Activated CD4-positive, alpha-beta T cell treated with anti-CD3 and anti-CD28 coated beads, Interleukin-2, Interleukin-4, amounts not matched to agents 100 ng/mL and 50 ng/mL, durations not matched to agents 16 hours and 8 hours (primary cell): ENCODE results near the gene FMN1.

ENCODE experiments used
- DNase-seq: peaks from one replicate; pipeline ENCODE4 v3.0.0-alpha.2; 2020; ENCODE audit warnings: low spot score

Gene FMN1

DNA sequence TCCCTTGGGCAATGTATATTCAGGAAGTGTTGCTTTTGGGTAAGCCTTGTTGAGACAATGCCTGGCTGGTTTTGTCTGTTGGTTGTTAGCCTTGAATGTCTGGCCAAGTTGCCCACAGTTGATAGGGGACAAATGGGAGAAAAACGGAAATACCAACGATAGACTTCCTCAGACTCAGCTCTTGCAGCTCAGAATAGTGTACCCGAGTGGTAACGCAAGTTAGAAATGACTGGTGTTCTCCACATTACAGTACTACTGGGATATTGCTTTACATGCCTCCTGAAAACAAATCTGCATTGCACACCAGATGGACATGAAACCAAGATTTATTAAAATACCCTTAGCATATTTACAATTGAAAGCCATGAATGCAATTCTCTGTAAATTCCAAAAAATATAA lies 429.3 kb downstream of the FMN1 start:
- DNase-seq: no peak

DNA sequence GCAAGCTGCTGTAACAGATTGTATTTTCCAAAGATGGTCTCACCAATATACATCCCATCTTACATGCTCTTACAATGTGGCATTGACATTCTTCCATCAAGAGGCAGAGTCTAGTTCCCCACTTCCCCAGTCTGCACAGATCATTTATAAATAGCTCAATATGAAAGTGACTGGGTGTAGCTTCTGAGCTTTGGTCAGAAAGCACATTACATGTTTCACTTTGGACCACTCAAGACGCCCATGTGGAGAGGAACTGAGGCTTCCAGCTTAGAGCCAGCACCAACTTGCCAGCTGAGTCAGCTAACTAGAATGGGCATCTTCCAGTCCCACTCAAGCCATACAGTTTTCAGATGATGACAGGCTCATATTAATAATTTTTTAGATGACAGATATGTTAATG lies 431.2 kb downstream of the FMN1 start:
- DNase-seq: no peak

DNA sequence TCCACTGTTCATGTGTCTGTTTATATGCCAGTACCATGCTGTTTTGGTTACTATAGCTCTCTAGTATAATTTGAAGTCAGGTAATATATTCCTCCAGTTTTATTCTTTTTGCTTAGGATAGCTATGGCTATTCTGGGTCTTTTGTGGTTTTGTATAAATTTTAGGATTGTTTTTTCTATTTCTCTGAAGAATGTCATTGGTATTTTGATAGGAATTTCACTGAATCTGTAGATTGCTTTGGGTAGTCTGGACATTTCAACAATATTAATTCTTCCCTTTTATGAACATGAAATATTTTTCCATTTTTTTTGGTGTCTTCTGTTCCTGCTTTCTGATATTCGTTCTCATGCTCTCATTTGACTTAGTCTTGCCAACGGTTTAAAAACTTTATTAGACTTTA lies 437.1 kb downstream of the FMN1 start:
- no peak for DNase-seq

DNA sequence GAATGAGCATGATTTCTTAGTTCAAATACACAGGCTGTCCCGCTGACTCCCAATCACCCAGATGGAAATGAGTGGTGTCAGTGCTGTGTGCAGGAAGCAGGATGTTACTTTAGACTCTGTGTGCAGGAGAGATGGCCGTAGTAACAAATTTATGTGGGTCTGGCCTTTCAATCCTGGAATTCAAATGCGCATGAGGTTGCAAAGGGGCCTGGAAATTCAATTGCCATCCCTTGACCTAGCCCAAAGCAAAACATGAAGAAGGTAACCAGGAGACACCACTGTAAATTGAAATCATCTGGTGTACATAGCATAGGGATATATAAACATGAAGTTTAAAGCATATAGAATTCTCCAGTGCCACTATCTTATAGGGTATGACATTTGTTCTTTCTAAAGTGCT lies 443.5 kb downstream of the FMN1 start:
- DNase-seq: no peak

DNA sequence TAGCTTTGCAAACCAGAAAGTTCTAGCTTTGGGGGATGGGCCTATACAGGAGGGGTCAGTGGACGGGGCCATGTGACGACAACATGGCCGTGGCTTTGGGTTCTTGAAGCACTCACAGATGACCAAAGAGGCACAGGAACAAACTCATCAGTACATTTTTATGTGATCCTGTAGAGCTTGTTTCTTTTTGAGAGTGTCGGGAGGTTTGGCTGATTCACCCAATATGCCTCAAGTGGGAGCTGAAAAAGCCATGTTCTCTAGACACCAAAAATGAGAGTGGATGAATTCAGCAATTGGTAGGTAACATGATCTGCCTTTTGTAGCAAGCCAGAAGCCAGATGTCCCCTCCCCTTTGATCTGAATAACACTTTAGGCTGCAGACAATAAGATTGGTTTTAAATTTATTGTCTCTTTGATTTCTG lies 446.6 kb downstream of the FMN1 start:
- DNase-seq: no peak

DNA sequence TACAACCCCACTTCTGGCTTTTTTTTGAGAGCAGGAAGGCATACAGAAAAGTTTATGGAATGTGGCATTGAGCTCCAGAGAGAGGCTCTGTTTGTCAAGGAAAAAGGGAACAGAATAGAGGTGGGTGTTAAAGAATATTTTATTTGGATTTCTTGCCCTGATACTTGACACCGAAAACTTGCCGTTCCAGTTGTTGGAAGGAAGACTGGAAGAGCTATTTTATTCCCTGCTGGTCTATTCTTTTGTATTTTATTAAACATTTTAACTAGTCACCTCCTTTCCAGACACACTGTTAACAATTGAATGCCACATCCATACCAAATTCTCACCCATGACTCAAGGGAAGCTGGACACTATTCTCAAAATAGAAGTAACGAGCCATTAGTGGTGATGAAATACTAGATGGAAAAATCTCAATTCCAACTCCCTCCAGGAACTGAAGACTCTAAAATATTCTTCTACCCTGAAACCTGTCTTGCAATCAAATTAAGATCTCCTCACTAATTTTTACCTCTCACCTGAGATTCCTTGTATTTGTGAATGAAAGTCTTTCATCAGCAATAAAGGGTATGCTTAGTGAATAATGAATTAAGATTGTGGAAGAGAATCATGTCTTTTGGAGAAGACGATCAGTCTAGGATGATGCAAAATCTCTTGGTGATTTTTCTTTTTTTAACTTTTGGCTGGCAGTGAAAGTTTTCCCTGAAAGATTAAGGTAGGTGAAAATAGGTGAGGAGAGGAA lies 448.2 kb downstream of the FMN1 start:
- DNase-seq: no peak

DNA sequence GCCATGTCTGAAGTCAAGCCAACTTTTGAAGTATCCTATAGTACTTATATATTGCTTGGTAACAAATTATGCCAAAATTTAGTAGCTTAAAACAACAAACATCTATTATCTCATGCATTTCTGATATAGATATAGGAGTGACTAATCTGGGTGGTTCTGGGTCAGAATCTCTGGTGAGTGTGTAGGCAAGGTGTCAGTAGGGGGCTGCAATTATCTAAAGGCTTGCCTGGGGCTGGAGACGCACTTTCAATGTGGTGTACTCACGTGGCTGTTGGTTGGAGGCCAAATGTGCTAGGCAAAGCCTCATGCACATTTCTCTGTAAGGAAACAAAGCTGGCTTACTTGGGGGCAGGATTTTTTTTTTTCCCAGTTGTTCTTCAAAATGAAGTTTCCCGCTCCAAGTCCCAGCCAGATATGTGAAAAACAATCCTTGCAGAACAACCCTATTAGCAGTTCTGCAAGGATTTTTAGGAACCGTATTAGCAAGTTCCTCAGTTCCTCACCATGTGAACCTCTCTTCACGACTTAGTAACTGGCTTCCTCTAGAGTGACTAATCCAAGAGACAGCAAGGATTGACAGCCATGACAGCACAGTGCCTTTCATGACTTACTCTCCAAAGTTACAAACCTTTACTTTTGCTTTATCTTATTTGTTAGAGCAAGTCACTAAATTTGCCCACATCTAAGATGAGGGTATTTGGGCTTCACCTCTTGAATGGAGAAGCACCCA lies 450.9 kb downstream of the FMN1 start:
- DNase-seq: no peak

DNA sequence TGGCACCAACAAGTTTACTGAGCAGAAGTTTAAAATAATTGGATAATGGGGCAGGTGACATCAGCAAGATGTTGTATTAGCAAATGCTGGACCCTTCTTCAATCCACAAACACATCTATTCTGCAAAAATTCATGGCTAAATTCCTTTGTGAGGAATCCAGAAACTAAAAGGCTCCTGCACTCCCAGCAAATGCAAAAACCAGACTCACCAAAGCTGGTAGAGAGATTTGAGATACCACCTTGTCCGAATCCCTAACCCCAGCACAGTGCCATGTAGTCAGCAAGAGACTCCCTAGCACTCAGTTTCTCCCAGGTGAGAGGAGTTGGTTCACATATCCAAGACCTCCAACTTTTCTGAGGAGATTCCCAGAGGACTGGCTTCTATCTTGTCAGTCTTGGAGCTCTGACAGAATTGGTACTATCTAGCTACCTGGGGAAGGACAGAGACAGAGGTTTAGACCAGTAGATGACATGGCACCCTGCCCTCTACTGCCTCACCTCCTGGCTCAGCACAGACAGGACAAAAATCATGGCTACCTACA lies 454.9 kb downstream of the FMN1 start:
- DNase-seq: no peak

DNA sequence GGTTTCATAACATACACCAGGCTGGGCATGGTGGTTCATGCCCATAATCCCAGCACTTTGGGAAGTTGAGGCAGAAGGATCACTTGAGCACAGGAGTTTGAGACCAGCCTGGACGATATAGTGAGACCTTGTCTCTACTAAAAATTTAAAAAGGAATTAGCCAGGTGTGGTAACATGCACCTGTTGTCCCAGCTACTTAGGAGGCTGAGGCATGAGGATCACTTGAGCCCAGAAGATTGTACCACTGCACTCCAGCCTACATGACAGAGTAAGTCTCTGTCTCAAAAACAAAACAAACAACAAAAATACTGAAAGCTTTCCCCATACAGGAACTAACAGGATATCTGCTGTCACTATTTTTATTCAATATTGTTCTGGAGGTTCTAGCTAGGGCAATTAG lies 455.8 kb downstream of the FMN1 start:
- DNase-seq: no peak

DNA sequence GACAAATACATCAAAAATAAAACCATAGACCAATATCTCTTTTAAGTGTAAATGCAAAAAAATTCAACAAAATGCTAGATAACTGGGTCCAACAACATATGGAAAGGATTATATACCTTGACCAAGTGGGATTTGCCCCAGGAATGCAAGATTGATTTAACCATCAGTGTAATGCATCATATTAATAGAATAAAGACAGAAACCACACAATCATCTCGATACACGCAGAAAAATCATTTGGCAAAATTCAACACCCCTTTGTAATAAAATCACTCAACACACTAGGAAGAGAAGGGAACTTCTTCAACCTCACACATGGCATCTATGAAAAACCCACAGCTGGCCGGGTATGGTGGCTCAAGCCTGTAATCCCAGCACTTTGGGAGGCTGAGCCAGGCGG lies 457.2 kb downstream of the FMN1 start:
- DNase-seq: no peak

DNA sequence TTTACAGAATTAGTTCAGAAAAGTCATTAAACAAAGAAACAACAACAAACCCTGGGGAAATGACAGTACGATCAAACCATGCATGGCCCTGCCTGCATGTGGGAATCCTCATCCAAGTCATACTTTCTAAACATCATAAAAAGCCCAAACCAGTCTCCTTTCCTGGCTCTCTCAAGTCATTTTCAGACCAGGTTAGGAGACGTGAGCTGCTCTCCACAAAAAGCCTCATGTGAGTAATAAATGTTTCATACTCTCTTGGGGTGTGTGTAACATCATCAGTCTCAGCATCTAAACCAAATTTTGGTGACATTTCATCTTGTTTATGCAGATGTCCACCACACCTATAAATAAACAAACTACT lies 457.8 kb downstream of the FMN1 start:
- no peak for DNase-seq

DNA sequence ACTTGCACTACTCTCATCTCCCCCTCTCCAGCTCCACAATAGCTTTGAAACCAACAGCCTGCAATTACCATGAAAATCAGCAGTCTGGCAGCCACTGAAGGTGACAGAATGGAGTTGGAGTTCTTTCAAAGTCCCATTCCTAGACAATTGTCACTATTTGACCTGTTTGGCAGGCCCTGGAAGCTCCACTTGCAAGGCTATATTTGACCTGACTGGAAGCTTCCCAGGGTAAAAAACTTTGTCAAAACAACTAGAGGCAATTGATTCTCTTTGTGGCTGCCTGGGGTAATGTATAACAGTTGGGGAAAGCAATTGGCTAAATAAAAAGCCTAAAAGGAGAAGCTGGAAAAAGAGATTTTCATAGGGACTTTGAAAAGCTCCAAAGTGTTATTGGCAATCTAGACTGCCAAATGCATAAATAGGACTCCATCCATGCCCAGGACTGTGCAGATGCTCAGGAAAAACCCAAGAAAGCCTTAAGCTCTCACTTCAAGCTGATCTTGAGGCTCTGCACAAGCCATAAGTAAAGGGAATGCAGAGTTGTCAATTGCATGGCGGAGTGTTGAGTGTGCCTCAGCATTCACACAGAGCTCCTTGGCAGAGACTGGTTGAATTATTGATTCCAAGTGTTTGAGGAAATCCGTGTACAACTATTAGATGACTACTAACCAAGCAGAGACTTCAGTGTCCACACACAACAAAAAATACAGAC lies 458.4 kb downstream of the FMN1 start:
- DNase-seq: no peak

DNA sequence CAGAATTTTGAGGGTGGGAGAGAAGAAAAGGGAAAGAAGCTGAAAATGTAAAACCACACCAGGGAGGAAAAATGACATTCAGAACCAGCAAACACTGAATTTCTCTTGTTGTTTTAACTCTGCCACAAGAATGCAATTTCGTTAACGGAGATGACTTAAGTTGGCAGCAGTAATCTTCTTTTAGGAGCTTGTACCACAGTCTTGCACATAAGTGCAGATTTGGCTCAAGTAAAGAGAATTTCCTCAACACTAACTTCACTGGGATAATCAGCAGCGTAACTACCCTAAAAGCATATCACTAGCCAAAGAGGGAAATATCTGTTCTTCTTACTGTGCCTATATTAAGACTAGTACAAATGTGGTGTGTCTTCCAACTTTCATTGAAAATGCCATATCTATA lies 461.2 kb downstream of the FMN1 start:
- no peak for DNase-seq

DNA sequence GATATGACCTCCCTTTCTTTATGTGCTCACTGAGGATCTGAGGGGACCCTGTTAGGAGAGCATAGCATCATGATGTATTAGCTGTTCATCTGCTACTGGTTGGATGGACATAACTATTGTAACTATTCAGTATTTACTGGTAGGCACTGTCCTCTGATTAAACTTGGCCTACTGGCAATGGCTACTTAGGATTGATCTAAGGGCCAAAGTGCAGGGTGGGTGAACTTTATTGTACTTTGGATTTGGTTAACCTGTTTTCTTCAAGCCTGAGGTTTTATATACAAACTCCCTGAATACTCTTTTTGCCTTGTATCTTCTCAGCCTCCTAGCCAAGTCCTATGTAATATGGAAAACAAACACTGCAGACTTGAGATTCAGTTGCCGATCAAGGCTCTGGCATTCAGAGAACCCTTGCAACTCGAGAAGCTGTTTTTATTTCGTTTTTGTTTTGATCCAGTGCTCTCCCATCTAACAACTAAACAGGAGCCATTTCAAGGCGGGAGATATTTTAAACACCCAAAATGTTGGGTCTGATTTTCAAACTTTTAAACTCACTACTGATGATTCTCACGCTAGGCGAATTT lies 461.8 kb downstream of the FMN1 start:
- DNase-seq: no peak

DNA sequence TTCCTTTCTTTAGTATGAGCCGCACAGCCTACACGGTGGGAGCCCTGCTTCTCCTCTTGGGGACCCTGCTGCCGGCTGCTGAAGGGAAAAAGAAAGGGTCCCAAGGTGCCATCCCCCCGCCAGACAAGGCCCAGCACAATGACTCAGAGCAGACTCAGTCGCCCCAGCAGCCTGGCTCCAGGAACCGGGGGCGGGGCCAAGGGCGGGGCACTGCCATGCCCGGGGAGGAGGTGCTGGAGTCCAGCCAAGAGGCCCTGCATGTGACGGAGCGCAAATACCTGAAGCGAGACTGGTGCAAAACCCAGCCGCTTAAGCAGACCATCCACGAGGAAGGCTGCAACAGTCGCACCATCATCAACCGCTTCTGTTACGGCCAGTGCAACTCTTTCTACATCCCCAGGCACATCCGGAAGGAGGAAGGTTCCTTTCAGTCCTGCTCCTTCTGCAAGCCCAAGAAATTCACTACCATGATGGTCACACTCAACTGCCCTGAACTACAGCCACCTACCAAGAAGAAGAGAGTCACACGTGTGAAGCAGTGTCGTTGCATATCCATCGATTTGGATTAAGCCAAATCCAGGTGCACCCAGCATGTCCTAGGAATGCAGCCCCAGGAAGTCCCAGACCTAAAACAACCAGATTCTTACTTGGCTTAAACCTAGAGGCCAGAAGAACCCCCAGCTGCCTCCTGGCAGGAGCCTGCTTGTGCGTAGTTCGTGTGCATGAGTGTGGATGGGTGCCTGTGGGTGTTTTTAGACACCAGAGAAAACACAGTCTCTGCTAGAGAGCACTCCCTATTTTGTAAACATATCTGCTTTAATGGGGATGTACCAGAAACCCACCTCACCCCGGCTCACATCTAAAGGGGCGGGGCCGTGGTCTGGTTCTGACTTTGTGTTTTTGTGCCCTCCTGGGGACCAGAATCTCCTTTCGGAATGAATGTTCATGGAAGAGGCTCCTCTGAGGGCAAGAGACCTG lies 463.5 kb downstream of the FMN1 start:
- peak; percentile 19 for DNase-seq

DNA sequence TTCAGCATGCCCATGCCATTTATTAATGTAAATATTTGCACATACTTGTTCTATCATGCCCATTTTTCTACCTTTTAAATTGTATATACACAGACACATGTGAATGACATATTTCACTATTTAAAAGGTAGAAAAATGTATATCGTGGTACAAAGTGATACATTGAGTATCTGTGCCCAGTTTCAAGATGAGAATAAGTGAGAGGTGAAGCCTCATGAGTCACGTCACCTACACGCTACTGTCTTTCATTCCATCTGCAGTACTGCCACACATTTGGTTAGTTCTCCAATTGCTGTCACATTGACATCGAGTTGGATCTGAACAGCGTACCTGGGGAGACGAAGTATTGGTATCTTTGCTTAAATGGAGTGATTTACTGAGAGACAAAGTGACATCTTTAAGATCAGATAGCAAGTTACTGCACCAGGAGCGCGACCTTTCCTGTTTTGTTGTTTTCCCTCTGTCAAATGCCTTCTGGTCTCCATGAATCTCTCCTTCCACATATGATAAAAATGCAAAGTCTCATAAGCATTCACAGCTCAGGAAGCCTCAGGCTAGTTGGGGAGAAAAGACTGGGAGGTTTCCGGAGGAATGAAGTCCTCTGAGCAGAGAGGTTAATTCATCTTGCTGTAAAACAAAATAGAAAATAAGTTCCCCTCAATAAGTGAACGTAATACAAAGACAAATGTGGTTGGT lies 464.7 kb downstream of the FMN1 start:
- DNase-seq: peak; percentile 23

DNA sequence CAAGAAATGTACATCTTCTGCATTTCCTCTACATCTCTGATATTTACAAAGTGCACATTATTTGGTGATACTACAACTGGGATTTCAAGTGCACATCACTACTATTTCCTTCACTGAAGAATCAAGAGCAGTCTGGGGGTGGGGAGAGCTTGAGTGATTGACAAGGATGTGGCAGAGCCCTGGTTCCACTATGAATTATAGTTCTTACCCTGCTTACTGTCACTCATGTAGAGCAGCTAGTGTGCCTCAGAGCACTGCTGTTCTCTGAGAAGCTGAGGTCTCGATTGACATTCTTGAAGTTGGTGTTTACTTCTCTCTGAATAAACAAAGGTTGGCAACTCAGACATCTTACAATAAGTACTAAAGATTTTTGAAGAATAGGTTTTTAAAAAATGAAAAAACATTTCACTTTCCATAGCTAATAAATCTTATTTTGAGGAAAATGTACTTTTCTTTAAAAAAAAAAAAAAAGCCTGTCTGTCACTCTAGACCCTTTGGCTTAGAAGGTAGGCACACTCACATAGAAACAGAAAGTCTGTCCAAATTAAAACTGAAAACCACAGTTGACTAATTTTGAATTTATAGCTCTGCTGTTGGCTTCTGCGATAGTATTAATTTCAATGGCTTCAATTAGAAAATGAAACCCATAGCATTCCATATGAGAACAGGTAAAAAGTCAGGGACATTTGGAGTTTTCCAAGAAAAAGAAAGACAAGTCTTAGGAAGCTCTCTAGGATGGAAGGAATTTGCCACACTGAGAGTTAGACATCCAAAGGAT lies 471.2 kb downstream of the FMN1 start:
- DNase-seq: peak; percentile 62

DNA sequence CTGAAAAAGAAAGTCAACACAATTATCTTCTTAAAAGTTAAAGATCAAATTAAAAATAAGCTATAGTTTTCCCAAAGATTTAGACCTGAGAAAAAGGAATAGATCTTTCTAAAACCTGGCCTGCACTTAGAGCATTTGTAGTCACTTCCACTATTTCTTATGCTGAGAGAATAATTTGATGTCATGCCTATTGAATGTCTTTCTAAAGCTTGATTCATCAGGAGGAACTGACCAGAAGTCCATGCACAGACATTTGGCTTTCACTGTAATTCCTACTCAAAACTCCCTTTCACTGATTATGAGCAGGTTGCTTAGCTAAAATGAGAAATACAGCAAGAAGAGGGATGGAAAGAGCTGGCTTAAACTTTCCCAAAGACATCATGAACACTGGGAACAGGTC lies 472.4 kb downstream of the FMN1 start:
- no peak for DNase-seq

DNA sequence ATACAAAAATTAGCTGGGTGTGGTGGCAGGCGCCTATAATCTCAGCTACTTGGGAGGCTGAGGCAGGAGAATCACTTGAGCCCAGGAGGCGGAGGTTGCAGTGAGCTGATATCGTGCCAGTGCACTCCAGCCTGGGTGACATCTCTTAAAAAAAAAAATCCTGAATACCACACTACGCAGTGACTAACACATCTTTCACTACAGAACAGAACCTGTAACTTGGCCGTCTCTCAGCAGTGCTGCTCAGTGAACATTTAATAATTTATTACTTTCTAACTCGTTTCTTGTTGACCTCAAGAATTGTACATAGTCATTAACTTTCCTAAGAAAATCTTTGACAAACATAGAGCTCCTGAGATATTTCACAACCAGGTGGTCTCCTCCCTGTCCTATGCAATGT lies 472.9 kb downstream of the FMN1 start:
- no peak for DNase-seq
